ENCODE results near the gene GMDS. TPM values are rescaled to one million over a fixed set of nuclear protein-coding genes. Genes with fewer than 3 reads are reported as not detected.

GMDS gene
- total and polyA plus RNA-seq, 2 donors (not counting 3 experiments of a cell fraction or from before 2014, with no cell fraction given) = 9.8 to 23.5 TPM

- dilution Hi-C loops (cut with MboI; ENCODE audit: extremely low pct_ligation_motif_present, low sequenced_read_pairs) = no loop called here
- POLR2A ChIA-PET = no interaction called here
- intact Hi-C loops (cut with micrococcal nuclease) = loop anchor here (1.0 to 5.0 kb wide), 7 partner anchors 601 to 1155 kb away; partner anchors contain the start of gene MYLK4
- DNase-seq (ENCODE audit: low read depth, low spot score) (no peak), FAIRE-seq (no peak)
- Histone ChIP-seq H3K4me2 (ENCODE audit: insufficient read depth, low read length) (no peak overlapping the region), H3K36me3 (ENCODE audit: control insufficient read depth in 2 of 2, extremely low read depth in 1 of 2, insufficient read depth in 2 of 2, low read length in 2 of 2) (no peaks in the 10 kb centered on the region), H3K4me1 (ENCODE audit: control insufficient read depth, extremely low read depth, insufficient read depth, low read length) (no peaks in the 10 kb centered on the region), H3K4me3 (replicated peaks in 1 of 3; ENCODE audit: insufficient read depth in 1 of 3, low read depth in 1 of 3, low read length in 3 of 3) (no peak overlapping the region), H2AFZ (ENCODE audit: low read depth, low read length) (no peak overlapping the region), H3K27ac (ENCODE audit: insufficient read depth, low read depth, low read length) (no peak overlapping the region), H3K79me2 (ENCODE audit: control insufficient read depth, insufficient read depth, low read length) (no peaks in the 10 kb centered on the region), H3K9ac (replicated peaks; ENCODE audit: extremely low read depth, insufficient read depth, low read length) (no peak overlapping the region), H3K9me3 (replicated peaks; ENCODE audit: control insufficient read depth, insufficient read depth, low read length) (no peaks in the 10 kb centered on the region), H3K9me1 (replicated peaks; ENCODE audit: control insufficient read depth, extremely low read depth, insufficient read depth, low read length) (no peaks in the 10 kb centered on the region), H4K20me1 (replicated peaks; ENCODE audit: control insufficient read depth, extremely low read depth, insufficient read depth, low read length) (no peaks in the 10 kb centered on the region), H3K27me3 (ENCODE audit: control insufficient read depth in 2 of 2, insufficient read depth in 2 of 2, low read length in 2 of 2) (peaks cover 0 to under 1% of the 10 kb centered on the region in 2 experiments)
- no TSS peak for BruUV-seq (replicated peaks)
- TF ChIP-seq EZH2 (IDR thresholded peaks at IDR 0.05; ENCODE audit: borderline replicate concordance, low read depth, low read length, severe bottlenecking) = no peak
- no peak for TF ChIP-seq POLR2AphosphoS5 (IDR thresholded peaks at IDR 0.05; ENCODE audit: insufficient read depth, low read depth, low read length)
- TF ChIP-seq MAX (IDR thresholded peaks at IDR 0.05; ENCODE audit: insufficient read depth, insufficient read length) = no peak
- no peak for TF ChIP-seq MYC (IDR thresholded peaks at IDR 0.05; ENCODE audit: low read depth, low read length)
- TF ChIP-seq CTCF (IDR thresholded peaks at IDR 0.05; ENCODE audit: extremely low read depth in 1 of 2, insufficient read depth in 1 of 2, low read depth in 1 of 2, low read length in 2 of 2) = no peak
- TF ChIP-seq GATA2 (IDR thresholded peaks at IDR 0.05; ENCODE audit: insufficient read depth, insufficient read length, low read depth, low read length) = no peak
- no peak for TF ChIP-seq JUN (IDR thresholded peaks at IDR 0.05; ENCODE audit: borderline replicate concordance, insufficient read depth, insufficient read length, low read depth)
- no peak for TF ChIP-seq POLR2A (IDR thresholded peaks at IDR 0.05; ENCODE audit: low read depth, low read length)
- TF ChIP-seq FOS (IDR thresholded peaks at IDR 0.05; ENCODE audit: borderline replicate concordance, insufficient read depth, low read length) = no peak
- CTCF ChIA-PET = interaction anchor here (0.8 to 7.7 kb wide), 26 partner anchors 9 to 1246 kb away, joined by 3 to 109 read pairs (median 6); partner anchors contain the start of genes MYLK4, SERPINB1 and WRNIP1
These were observed 649.9 kb downstream of the GMDS start for GRCh38 chr6:1595271-1596087.

All from endothelial cell of umbilical vein (primary cell).